Measurements from ENCODE around the gene KLHL42. TPM values are rescaled to one million over a fixed set of nuclear protein-coding genes. Genes with fewer than 3 reads are reported as not detected.

KLHL42 gene
- total RNA-seq, 6 donors from 2014 or later = 18.5 to 46.1 (median 22.6) TPM

GRCh38 chr12:27790179-27790578, 10.1 kb downstream of the KLHL42 start:
- H3K4me3 ChIP-seq = no peak overlapping the region
- WGBS, 2 donors = 96 to 98% methylated on average over 2 of the region's 2 CpGs
- no peak overlapping the region for H3K27ac ChIP-seq
- no peaks in the 10 kb centered on the region for H3K9me3 ChIP-seq
- peaks cover 0 to 10% (median 7%) of the 10 kb centered on the region in 4 donors for H3K4me1 ChIP-seq
- H3K36me3 ChIP-seq = peaks cover 0 to 43% (median 24%) of the 10 kb centered on the region in 4 donors
- no peak for ATAC-seq (ENCODE audit: low FRiP score in 2 of 2)
- DNase-seq = no peak
- H3K27me3 ChIP-seq = no peaks in the 10 kb centered on the region
- TF ChIP-seq POLR2A (IDR thresholded peaks at IDR 0.05) (no peak), POLR2AphosphoS5 (IDR thresholded peaks at IDR 0.05) (no peak), EP300 (IDR thresholded peaks at IDR 0.05) (no peak), CTCF (IDR thresholded peaks at IDR 0.05) (no peak)

DNA sequence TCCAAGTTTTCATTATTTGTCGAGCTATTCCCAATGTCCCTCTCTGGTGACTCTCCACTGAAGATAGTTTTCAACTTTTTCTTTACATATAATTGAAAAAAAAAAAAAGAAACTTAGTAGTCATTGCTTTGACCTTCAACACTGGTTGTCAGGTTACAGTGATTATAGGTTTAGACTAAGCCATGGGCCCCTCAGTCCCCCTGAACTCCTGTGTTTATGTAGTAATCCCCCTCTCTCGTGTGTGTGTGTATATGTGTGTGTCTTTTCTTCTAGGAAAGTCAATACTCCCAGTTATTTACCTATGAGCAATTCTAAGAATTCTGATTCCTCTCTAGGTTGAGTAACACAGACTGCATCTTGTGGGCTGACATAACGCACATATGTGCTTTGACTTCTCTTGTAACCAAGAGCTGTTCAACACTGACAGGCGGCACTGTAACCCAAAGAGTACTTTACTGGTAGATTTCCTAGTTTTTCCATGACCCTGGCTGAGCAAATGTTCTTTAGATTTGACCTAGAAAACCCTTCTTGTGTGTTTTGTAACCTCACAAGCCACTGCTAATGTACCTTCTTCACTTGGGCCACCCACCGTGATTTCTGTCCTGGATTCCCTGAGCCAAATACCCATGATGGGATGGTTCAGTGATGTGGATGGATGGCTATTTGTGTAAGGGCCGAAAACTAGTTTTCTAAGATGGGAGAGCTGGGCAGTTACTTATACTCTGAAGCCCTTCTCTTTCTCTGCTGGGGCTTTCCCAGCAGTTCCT, 15.0 kb downstream of the KLHL42 start:
- Histone ChIP-seq H3K4me1 (no peaks in the 10 kb centered on the region), H3K36me3 (peaks cover 0 to 84% (median 45%) of the 10 kb centered on the region in 4 donors), H3K9me3 (no peaks in the 10 kb centered on the region), H3K27me3 (no peaks in the 10 kb centered on the region), H3K27ac (no peak overlapping the region), H3K4me3 (no peak overlapping the region)
- no peak for ATAC-seq (ENCODE audit: low FRiP score in 2 of 2)
- TF ChIP-seq POLR2AphosphoS5 (IDR thresholded peaks at IDR 0.05) (no peak), EP300 (IDR thresholded peaks at IDR 0.05) (no peak), POLR2A (IDR thresholded peaks at IDR 0.05) (no peak), CTCF (IDR thresholded peaks at IDR 0.05) (no peak)
- no peak for DNase-seq
- WGBS, 2 donors = 78 to 85% methylated on average over 6 of the region's 6 CpGs

DNA sequence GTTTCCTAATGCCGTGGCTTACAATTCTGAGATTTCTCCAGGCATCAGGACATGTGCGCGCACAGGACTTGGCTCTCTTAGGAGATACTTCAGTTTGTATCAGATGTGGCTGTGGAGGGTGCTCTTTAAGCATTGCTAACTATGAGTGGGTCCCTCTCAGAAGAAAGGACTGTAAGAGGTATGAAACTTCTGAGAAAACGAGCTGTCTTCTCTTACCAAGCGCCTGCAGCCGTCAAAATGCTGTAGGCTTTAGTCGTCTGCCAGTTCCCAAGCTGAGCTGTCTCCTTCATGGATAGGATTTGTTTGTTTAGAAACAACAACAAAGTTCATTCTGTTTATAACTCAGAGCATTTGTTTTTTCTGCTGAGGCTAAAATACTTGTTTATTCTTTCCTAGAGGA, 16.1 kb downstream of the KLHL42 start:
- no peaks in the 10 kb centered on the region for H3K27me3 ChIP-seq
- H3K4me1 ChIP-seq = no peaks in the 10 kb centered on the region
- TF ChIP-seq POLR2AphosphoS5 (IDR thresholded peaks at IDR 0.05) = no peak
- TF ChIP-seq EP300 (IDR thresholded peaks at IDR 0.05) = no peak
- TF ChIP-seq CTCF (IDR thresholded peaks at IDR 0.05) = no peak
- TF ChIP-seq POLR2A (IDR thresholded peaks at IDR 0.05) = no peak
- no peak overlapping the region for H3K4me3 ChIP-seq
- peak overlapping the region in 1 of 4 donors; percentile 30 for H3K27ac ChIP-seq
- WGBS, 2 donors = 74 to 85% methylated on average over 7 of the region's 7 CpGs
- peaks cover 0 to 84% (median 45%) of the 10 kb centered on the region in 4 donors for H3K36me3 ChIP-seq
- ATAC-seq (ENCODE audit: low FRiP score in 2 of 2) = no peak
- H3K9me3 ChIP-seq = no peaks in the 10 kb centered on the region
- DNase-seq = no peak

- H3K36me3 ChIP-seq = peaks cover 0 to 72% (median 35%) of the 10 kb centered on the region in 4 donors
- TF ChIP-seq CTCF (IDR thresholded peaks at IDR 0.05) (no peak), POLR2A (IDR thresholded peaks at IDR 0.05) (no peak), EP300 (IDR thresholded peaks at IDR 0.05) (no peak), POLR2AphosphoS5 (IDR thresholded peaks at IDR 0.05) (no peak)
- WGBS, 2 donors = 95% methylated on average over 23 to 24 of the region's 24 CpGs
Measured at GRCh38 chr12:27797301-27798025, 17.4 kb downstream of the KLHL42 start.

More at GRCh38 chr12:27797301-27798025, 17.4 kb downstream of the KLHL42 start:
- H3K9me3 ChIP-seq = no peaks in the 10 kb centered on the region
- peak in 1 of 2 donors; percentile 45 for DNase-seq
- no peaks in the 10 kb centered on the region for H3K27me3 ChIP-seq
- no peak overlapping the region for H3K27ac ChIP-seq
- no peak for ATAC-seq (ENCODE audit: low FRiP score in 2 of 2)
- no peak overlapping the region for H3K4me3 ChIP-seq
- no peaks in the 10 kb centered on the region for H3K4me1 ChIP-seq

Measured in upper lobe of left lung (tissue), 6 donors.